Neural progenitor cell (in vitro differentiated cells): ENCODE measurements around the gene CA7.

Experiments used
- CTCF ChIP-seq: fragments of 200-600 bp; sonication (generic); IDR thresholded peaks from 2 replicates; pipeline ENCODE4 v1.5.1; 2017; ENCODE audit warnings: antibody characterized with exemption, mild to moderate bottlenecking
- EZH2 ChIP-seq: fragments of 200-600 bp; sonication (generic); IDR thresholded peaks from 2 replicates; pipeline ENCODE4 v1.6.1; 2017; ENCODE audit warnings: antibody characterized with exemption, mild to moderate bottlenecking, moderate library complexity
- EZH2phosphoT487 ChIP-seq: fragments of 200-600 bp; sonication (generic); IDR thresholded peaks from 2 replicates; pipeline ENCODE4 v1.6.1; 2017; ENCODE audit warnings: antibody characterized with exemption

GRCh38 chr16:66899945-66900710 lies 55.9 kb downstream of the CA7 start:
- no peak for TF ChIP-seq CTCF
- TF ChIP-seq EZH2phosphoT487: no peak
- no peak for TF ChIP-seq EZH2
